Measurements from ENCODE around the gene HES6.

DNA sequence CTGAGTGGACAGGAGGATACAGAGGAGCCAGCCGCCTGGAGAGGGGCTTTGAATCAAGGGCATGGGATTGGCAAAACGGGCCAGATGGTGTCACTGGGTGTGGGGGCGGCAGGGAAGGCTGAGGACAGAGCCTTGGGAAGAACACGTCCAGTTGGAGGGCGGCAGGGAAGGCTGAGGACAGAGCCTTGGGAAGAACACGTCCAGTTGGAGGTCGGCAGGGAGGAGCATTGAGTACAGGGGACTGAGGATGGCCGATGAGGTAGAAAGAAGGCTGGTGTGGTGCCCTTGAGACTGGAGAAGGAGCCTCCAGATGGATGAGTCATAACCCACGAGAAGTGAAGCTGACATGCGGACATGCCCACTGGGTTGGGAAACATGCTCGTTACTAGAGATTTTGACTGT is 4.5 kb downstream of the HES6 start:
- TF ChIP-seq TAF1 (IDR thresholded peaks at IDR 0.05; ENCODE audit: borderline replicate concordance, insufficient read depth, low read length) (no peak), POLR2AphosphoS5 (IDR thresholded peaks at IDR 0.05; ENCODE audit: low read depth, low read length) (no peak)

Measured in PFSK-1 (cell line).